ENCODE measurements around the gene CXCR6.

The CXCR6 gene

GRCh38 chr3:45948311-45948781 is 5.1 kb downstream of the CXCR6 start:
- peaks cover 15% of the 10 kb centered on the region for H3K36me3 ChIP-seq (ENCODE audit: control insufficient read depth, insufficient read depth, low read length)
- no peak overlapping the region for H3K4me3 ChIP-seq (ENCODE audit: insufficient read depth, low read depth, low read length)
- no peaks in the 10 kb centered on the region for H3K27me3 ChIP-seq (ENCODE audit: control insufficient read depth, insufficient read depth, low read length, poor library complexity, severe bottlenecking)
- WGBS, 2 experiments: 94% methylated on average over 6 of the region's 6 CpGs
- no peak overlapping the region for H3K27ac ChIP-seq (ENCODE audit: insufficient read depth, low read depth, low read length, poor library complexity, severe bottlenecking)
- H3K4me1 ChIP-seq (ENCODE audit: control insufficient read depth, insufficient read depth, low read length): no peaks in the 10 kb centered on the region
- H3K9me3 ChIP-seq (ENCODE audit: control insufficient read depth, low read length): no peaks in the 10 kb centered on the region

GRCh38 chr3:45948881-45949280 is 5.6 kb downstream of the CXCR6 start:
- Histone ChIP-seq H3K9me3 (ENCODE audit: control insufficient read depth, low read length) (no peaks in the 10 kb centered on the region), H3K27me3 (ENCODE audit: control insufficient read depth, insufficient read depth, low read length, poor library complexity, severe bottlenecking) (no peaks in the 10 kb centered on the region), H3K36me3 (ENCODE audit: control insufficient read depth, insufficient read depth, low read length) (peaks cover 19% of the 10 kb centered on the region), H3K4me3 (ENCODE audit: insufficient read depth, low read depth, low read length) (no peak overlapping the region), H3K4me1 (ENCODE audit: control insufficient read depth, insufficient read depth, low read length) (no peaks in the 10 kb centered on the region), H3K27ac (ENCODE audit: insufficient read depth, low read depth, low read length, poor library complexity, severe bottlenecking) (no peak overlapping the region)
- 94 to 97% methylated on average over 6 of the region's 6 CpGs for WGBS, 2 experiments

DNA sequence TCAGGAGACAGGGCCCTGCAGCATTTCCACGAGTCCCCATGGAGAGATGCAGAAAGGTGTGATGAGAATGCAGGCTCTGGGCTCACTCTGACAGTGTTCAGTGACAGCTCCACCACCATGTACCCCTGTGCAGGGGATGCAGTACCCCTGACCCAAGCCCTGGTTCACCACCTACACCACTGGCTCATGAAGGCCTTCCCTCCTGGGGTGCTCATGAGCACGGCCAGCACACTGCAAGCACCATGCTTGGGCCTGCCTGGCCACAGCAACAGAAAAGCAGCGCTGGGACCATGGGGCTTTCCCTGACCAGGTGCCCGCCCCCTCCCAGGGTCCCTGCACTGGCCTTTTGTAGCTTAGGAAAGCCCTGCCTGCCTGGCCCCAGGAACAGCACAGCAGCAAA is 6.2 kb downstream of the CXCR6 start:
- Histone ChIP-seq H3K27ac (ENCODE audit: insufficient read depth, low read depth, low read length, poor library complexity, severe bottlenecking) (no peak overlapping the region), H3K4me1 (ENCODE audit: control insufficient read depth, insufficient read depth, low read length) (no peaks in the 10 kb centered on the region), H3K4me3 (ENCODE audit: insufficient read depth, low read depth, low read length) (no peak overlapping the region), H3K27me3 (ENCODE audit: control insufficient read depth, insufficient read depth, low read length, poor library complexity, severe bottlenecking) (no peaks in the 10 kb centered on the region), H3K9me3 (ENCODE audit: control insufficient read depth, low read length) (no peaks in the 10 kb centered on the region), H3K36me3 (ENCODE audit: control insufficient read depth, insufficient read depth, low read length) (peaks cover 19% of the 10 kb centered on the region)
- WGBS, 2 experiments: 90 to 96% methylated on average over 4 of the region's 4 CpGs

- no peak overlapping the region for H3K27ac ChIP-seq (ENCODE audit: insufficient read depth, low read depth, low read length, poor library complexity, severe bottlenecking)
- peaks cover 26% of the 10 kb centered on the region for H3K36me3 ChIP-seq (ENCODE audit: control insufficient read depth, insufficient read depth, low read length)
- no peaks in the 10 kb centered on the region for H3K27me3 ChIP-seq (ENCODE audit: control insufficient read depth, insufficient read depth, low read length, poor library complexity, severe bottlenecking)
- H3K9me3 ChIP-seq (ENCODE audit: control insufficient read depth, low read length): no peaks in the 10 kb centered on the region
- no peaks in the 10 kb centered on the region for H3K4me1 ChIP-seq (ENCODE audit: control insufficient read depth, insufficient read depth, low read length)
- 94 to 98% methylated on average over 2 of the region's 2 CpGs for WGBS, 2 experiments
- no peak overlapping the region for H3K4me3 ChIP-seq (ENCODE audit: insufficient read depth, low read depth, low read length)
These were observed 6.9 kb downstream of the CXCR6 start for GRCh38 chr3:45950131-45950530.

DNA sequence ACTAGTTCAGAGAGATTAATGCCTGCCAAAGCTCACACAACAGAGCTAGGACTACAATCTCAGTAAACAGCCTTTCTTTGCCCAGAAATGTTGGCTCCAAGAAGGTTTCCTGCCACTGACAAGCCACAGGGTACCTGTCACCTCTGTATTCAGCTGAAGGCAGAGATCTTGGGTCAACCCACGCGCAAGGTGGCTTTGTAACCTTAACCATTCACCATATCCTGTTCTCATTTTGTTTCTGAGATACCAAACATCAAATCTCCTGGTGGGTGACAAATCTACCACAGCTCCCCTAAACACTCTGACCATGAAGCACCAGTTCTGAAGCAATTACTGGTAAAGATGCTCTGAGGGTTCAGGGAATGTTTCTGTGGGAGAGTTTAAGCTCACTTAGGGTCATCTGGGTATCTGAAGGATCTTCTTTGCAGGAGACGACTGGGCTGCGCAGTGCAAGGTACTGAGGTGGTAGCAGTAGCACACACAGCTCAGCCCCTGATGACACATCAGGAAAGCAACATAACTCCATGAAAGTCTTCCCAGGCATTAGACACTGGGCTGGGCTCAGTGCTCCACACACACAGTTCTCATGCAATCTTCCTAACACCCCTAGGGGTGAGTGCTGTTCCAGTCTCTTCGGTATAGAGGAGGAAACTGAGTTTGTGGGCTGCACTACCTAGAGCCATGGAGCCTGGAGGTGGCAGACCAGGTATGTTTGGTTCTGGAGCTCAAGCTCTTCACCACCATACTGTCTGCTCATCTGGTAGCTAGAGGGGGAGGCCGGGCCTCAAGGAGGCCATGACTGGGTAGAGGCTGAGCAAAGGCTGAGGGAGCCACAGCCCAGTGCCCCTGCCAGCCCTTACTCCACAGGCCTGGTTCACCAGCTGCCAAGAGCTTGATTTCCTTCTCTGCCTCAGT is 7.7 kb downstream of the CXCR6 start:
- Histone ChIP-seq H3K27ac (ENCODE audit: insufficient read depth, low read depth, low read length, poor library complexity, severe bottlenecking) (no peak overlapping the region), H3K27me3 (ENCODE audit: control insufficient read depth, insufficient read depth, low read length, poor library complexity, severe bottlenecking) (no peaks in the 10 kb centered on the region), H3K9me3 (ENCODE audit: control insufficient read depth, low read length) (no peaks in the 10 kb centered on the region), H3K4me3 (ENCODE audit: insufficient read depth, low read depth, low read length) (no peak overlapping the region), H3K36me3 (ENCODE audit: control insufficient read depth, insufficient read depth, low read length) (peaks cover 27% of the 10 kb centered on the region), H3K4me1 (ENCODE audit: control insufficient read depth, insufficient read depth, low read length) (no peaks in the 10 kb centered on the region)
- 93 to 98% methylated on average over 6 of the region's 6 CpGs for WGBS, 2 experiments

DNA sequence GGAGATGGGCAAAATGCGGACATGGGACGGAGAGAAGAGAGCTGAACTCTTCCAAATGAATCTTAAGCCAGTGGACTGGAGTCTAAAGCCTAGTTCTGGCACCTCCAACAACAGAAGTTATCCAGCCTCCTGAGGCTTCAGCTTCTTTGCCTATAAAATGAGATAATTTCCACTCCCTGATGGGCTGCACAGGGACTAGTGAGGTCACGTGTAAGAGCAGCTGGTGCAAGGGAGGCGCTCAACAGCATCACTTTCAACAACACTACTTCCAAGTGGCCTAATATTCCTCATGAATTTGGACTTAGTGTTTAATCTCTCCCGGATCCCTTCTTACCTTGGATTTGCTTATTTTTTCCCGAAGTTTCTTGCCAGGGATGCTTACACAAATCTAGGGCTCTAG is 8.7 kb downstream of the CXCR6 start:
- H3K36me3 ChIP-seq (ENCODE audit: control insufficient read depth, insufficient read depth, low read length): peaks cover 27% of the 10 kb centered on the region
- H3K4me3 ChIP-seq (ENCODE audit: insufficient read depth, low read depth, low read length): no peak overlapping the region
- no peaks in the 10 kb centered on the region for H3K9me3 ChIP-seq (ENCODE audit: control insufficient read depth, low read length)
- 94 to 96% methylated on average over 6 of the region's 6 CpGs for WGBS, 2 experiments
- no peaks in the 10 kb centered on the region for H3K27me3 ChIP-seq (ENCODE audit: control insufficient read depth, insufficient read depth, low read length, poor library complexity, severe bottlenecking)
- no peak overlapping the region for H3K27ac ChIP-seq (ENCODE audit: insufficient read depth, low read depth, low read length, poor library complexity, severe bottlenecking)
- no peaks in the 10 kb centered on the region for H3K4me1 ChIP-seq (ENCODE audit: control insufficient read depth, insufficient read depth, low read length)

GRCh38 chr3:45952456-45952855 is 9.2 kb downstream of the CXCR6 start:
- no peaks in the 10 kb centered on the region for H3K9me3 ChIP-seq (ENCODE audit: control insufficient read depth, low read length)
- WGBS, 2 experiments: 83 to 84% methylated on average over 3 of the region's 4 CpGs
- H3K4me3 ChIP-seq (ENCODE audit: insufficient read depth, low read depth, low read length): no peak overlapping the region
- H3K36me3 ChIP-seq (ENCODE audit: control insufficient read depth, insufficient read depth, low read length): peaks cover 27% of the 10 kb centered on the region
- H3K4me1 ChIP-seq (ENCODE audit: control insufficient read depth, insufficient read depth, low read length): no peaks in the 10 kb centered on the region
- H3K27ac ChIP-seq (ENCODE audit: insufficient read depth, low read depth, low read length, poor library complexity, severe bottlenecking): no peak overlapping the region
- no peaks in the 10 kb centered on the region for H3K27me3 ChIP-seq (ENCODE audit: control insufficient read depth, insufficient read depth, low read length, poor library complexity, severe bottlenecking)

- Histone ChIP-seq H3K27ac (ENCODE audit: insufficient read depth, low read depth, low read length, poor library complexity, severe bottlenecking) (no peak overlapping the region), H3K4me1 (ENCODE audit: control insufficient read depth, insufficient read depth, low read length) (no peaks in the 10 kb centered on the region), H3K27me3 (ENCODE audit: control insufficient read depth, insufficient read depth, low read length, poor library complexity, severe bottlenecking) (no peaks in the 10 kb centered on the region), H3K9me3 (ENCODE audit: control insufficient read depth, low read length) (no peaks in the 10 kb centered on the region), H3K4me3 (ENCODE audit: insufficient read depth, low read depth, low read length) (no peak overlapping the region), H3K36me3 (ENCODE audit: control insufficient read depth, insufficient read depth, low read length) (peaks cover 36% of the 10 kb centered on the region)
- 84 to 85% methylated on average over 4 of the region's 4 CpGs for WGBS, 2 experiments
These were observed 10.3 kb downstream of the CXCR6 start for GRCh38 chr3:45953536-45953935.

GRCh38 chr3:45954306-45954705 is 11.0 kb downstream of the CXCR6 start:
- Histone ChIP-seq H3K9me3 (ENCODE audit: control insufficient read depth, low read length) (no peaks in the 10 kb centered on the region), H3K27ac (ENCODE audit: insufficient read depth, low read depth, low read length, poor library complexity, severe bottlenecking) (no peak overlapping the region), H3K4me3 (ENCODE audit: insufficient read depth, low read depth, low read length) (no peak overlapping the region), H3K36me3 (ENCODE audit: control insufficient read depth, insufficient read depth, low read length) (peaks cover 36% of the 10 kb centered on the region), H3K4me1 (ENCODE audit: control insufficient read depth, insufficient read depth, low read length) (no peaks in the 10 kb centered on the region), H3K27me3 (ENCODE audit: control insufficient read depth, insufficient read depth, low read length, poor library complexity, severe bottlenecking) (no peaks in the 10 kb centered on the region)
- 87 to 96% methylated on average over 3 of the region's 3 CpGs for WGBS, 2 experiments

DNA sequence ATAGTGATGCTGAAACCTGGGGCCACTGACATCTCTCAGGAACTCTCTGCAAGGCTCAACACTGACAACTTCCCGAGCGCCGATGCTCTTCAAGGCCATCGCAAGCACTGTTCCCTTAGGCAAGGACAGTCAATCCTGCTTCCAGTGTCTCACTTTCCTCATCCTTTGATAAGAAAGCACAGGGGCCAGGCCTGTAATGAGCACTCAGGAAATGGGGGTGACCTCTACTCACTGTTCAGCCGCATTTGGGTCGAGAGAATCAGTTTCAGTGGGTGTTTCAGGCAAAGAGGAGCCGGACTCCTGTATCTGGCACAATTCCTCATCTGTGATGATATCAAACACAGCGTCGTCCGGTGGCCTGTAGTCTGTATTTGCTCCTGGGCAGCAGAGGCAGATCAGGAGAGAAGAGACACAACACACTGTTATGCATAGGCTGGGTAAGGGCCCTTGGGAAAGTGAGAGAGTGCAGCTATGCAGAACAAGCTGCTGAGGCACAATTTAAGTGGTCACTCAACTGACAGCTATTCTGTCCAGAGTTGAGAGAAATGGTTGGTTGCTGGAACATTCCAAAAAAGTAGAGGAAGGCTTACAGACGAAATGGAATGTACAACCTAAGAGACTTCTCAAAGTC is 11.9 kb downstream of the CXCR6 start:
- Histone ChIP-seq H3K4me1 (ENCODE audit: control insufficient read depth, insufficient read depth, low read length) (no peaks in the 10 kb centered on the region), H3K4me3 (ENCODE audit: insufficient read depth, low read depth, low read length) (no peak overlapping the region), H3K27ac (ENCODE audit: insufficient read depth, low read depth, low read length, poor library complexity, severe bottlenecking) (no peak overlapping the region), H3K27me3 (ENCODE audit: control insufficient read depth, insufficient read depth, low read length, poor library complexity, severe bottlenecking) (no peaks in the 10 kb centered on the region), H3K36me3 (ENCODE audit: control insufficient read depth, insufficient read depth, low read length) (peaks cover 40% of the 10 kb centered on the region), H3K9me3 (ENCODE audit: control insufficient read depth, low read length) (no peaks in the 10 kb centered on the region)
- 90 to 91% methylated on average over 11 of the region's 11 CpGs for WGBS, 2 experiments
